H1 (cell line): ENCODE measurements around the gene ANKH. TPM values are rescaled to one million over a fixed set of nuclear protein-coding genes. Genes with fewer than 3 reads are reported as not detected.

ENCODE experiments used
- CTCF ChIA-PET: fragments of 300-600 bp; sonication (Branson Sonifier 250); formaldehyde crosslinking; loops from one replicate; lab custom pipeline; 2021; ENCODE audit not compliant: partially characterized antibody; lab: Charles Lee
- POLR2A ChIA-PET: fragments of 300-600 bp; sonication (Branson Sonifier 250); formaldehyde crosslinking; loops from one replicate; lab custom pipeline; 2021; ENCODE audit warnings: inconsistent platforms; ENCODE audit not compliant: partially characterized antibody; lab: Charles Lee
- DNase-seq, 2 experiments: peaks; one replicate each; pipeline versions ENCODE4 v3.0.0 to v3.0.0-alpha.2; 2010 to 2022; ENCODE audit warnings: low spot score in 2 of 2, low read depth in 1 of 2, mixed read lengths in 1 of 2
- FAIRE-seq: peaks from 2 replicates; lab custom pipeline; 2011; peaks lifted over from hg19 to GRCh38; lab: Jason Lieb, UNC
- H2AFZ ChIP-seq: 2 replicates; pipeline ENCODE4 v1.8.1; 2012; ENCODE audit warnings: low read length, inconsistent platforms
- H2AK5ac ChIP-seq: 2 replicates; pipeline ENCODE4 v1.6.1; 2013; ENCODE audit warnings: low read depth, low read length
- H2BK120ac ChIP-seq: replicated peaks from 2 replicates; pipeline ENCODE3; 2013; ENCODE audit warnings: low read depth, low read length, inconsistent platforms
- H2BK12ac ChIP-seq: 2 replicates; pipeline ENCODE4 v1.6.1; 2013; ENCODE audit warnings: low read depth, low read length
- H2BK15ac ChIP-seq: 2 replicates; pipeline ENCODE4 v1.6.1; 2013; ENCODE audit warnings: low read length
- H2BK20ac ChIP-seq: 2 replicates; pipeline ENCODE4 v1.6.1; 2013; ENCODE audit warnings: low read length
- H2BK5ac ChIP-seq: 2 replicates; pipeline ENCODE4 v1.6.1; 2013; ENCODE audit warnings: low read depth, low read length
- H3K14ac ChIP-seq: 2 replicates; pipeline ENCODE4 v1.6.1; 2013; ENCODE audit warnings: inconsistent platforms; ENCODE audit not compliant: insufficient read length
- H3K18ac ChIP-seq: 2 replicates; pipeline ENCODE4 v1.6.1; 2013; ENCODE audit warnings: low read length; ENCODE audit errors: extremely low read depth
- H3K23ac ChIP-seq: 2 replicates; pipeline ENCODE4 v1.6.1; 2013; ENCODE audit warnings: inconsistent platforms; ENCODE audit not compliant: insufficient read length
- H3K23me2 ChIP-seq: 2 replicates; pipeline ENCODE4 v1.6.1; 2013; ENCODE audit warnings: low read depth, low read length
- H3K27ac ChIP-seq: 2 replicates; pipeline ENCODE4 v1.6.1; 2011; ENCODE audit warnings: low read depth, low read length, inconsistent platforms
- H3K27me3 ChIP-seq, 4 experiments: replicated peaks in 1 of 4; 1 replicate in 1 of 4; 2 replicates in 3 of 4; pipeline versions ENCODE4 v1.6.1 to v1.8.1; 2011 to 2013; ENCODE audit warnings: low read length in 3 of 4, mild to moderate bottlenecking in 3 of 4, inconsistent platforms in 2 of 4, mixed read lengths in 2 of 4, moderate library complexity in 1 of 4; ENCODE audit not compliant: control insufficient read depth in 3 of 4, insufficient read depth in 3 of 4; ENCODE audit errors: extremely low read depth in 1 of 4
- H3K36me3 ChIP-seq, 4 experiments: 2 replicates each; pipeline versions ENCODE4 v1.6.1 to v1.8.1; 2011 to 2013; ENCODE audit warnings: mild to moderate bottlenecking in 4 of 4, low read length in 3 of 4, moderate library complexity in 2 of 4, control low read depth in 1 of 4, inconsistent platforms in 1 of 4; ENCODE audit not compliant: insufficient read depth in 4 of 4, control insufficient read depth in 2 of 4
- H3K4ac ChIP-seq: replicated peaks from 2 replicates; pipeline ENCODE3; 2013; ENCODE audit warnings: low read length, low read depth, mixed read lengths, inconsistent platforms; ENCODE audit not compliant: insufficient read length
- H3K4me1 ChIP-seq, 4 experiments: replicated peaks in 1 of 4; 1 replicate in 1 of 4; 2 replicates in 3 of 4; pipeline versions ENCODE4 v1.6.1 to v1.8.1; 2011 to 2013; ENCODE audit warnings: low read length in 3 of 4, inconsistent platforms in 2 of 4, mixed read lengths in 1 of 4; ENCODE audit not compliant: insufficient read depth in 4 of 4, control insufficient read depth in 3 of 4
- H3K4me2 ChIP-seq, 2 experiments: 2 replicates each; pipeline versions ENCODE4 v1.6.1 to v1.8.1; 2011 to 2013; ENCODE audit warnings: low read depth in 2 of 2, low read length in 2 of 2, control low read depth in 1 of 2, inconsistent platforms in 1 of 2, mild to moderate bottlenecking in 1 of 2; ENCODE audit not compliant: insufficient read depth in 1 of 2
- H3K4me3 ChIP-seq, 4 experiments: fragments of 200-600, 300-600 bp in 1 of 4; sonication (generic), shearing (Covaris generic), sonication (Bioruptor Twin) in 1 of 4; 2 replicates each; pipeline versions ENCODE4 v1.5.1 to v1.8.1; 2011 to 2016; ENCODE audit warnings: low read length in 4 of 4, low read depth in 3 of 4, control low read depth in 2 of 4, inconsistent platforms in 2 of 4, mild to moderate bottlenecking in 2 of 4, mixed read lengths in 1 of 4, moderate library complexity in 1 of 4; ENCODE audit not compliant: insufficient read depth in 2 of 4; ENCODE audit errors: extremely low read depth in 1 of 4
- H3K56ac ChIP-seq: replicated peaks from 2 replicates; pipeline ENCODE3; 2013; ENCODE audit warnings: low read depth, mild to moderate bottlenecking, mixed read lengths, low read length, inconsistent platforms; ENCODE audit not compliant: insufficient read length
- H3K79me1 ChIP-seq: 2 replicates; pipeline ENCODE4 v1.6.1; 2013; ENCODE audit warnings: low read depth, low read length, control low read depth
- H3K79me2 ChIP-seq, 2 experiments: 2 replicates each; pipeline versions ENCODE4 v1.6.1 to v1.8.1; 2012 to 2013; ENCODE audit warnings: low read length in 2 of 2, mild to moderate bottlenecking in 2 of 2, inconsistent platforms in 1 of 2; ENCODE audit not compliant: insufficient read depth in 2 of 2, control insufficient read depth in 1 of 2
- H3K9ac ChIP-seq, 4 experiments: replicated peaks in 1 of 4; 1 replicate in 1 of 4; 2 replicates in 3 of 4; pipeline versions ENCODE4 v1.6.1 to v1.8.1; 2011 to 2013; ENCODE audit warnings: low read depth in 3 of 4, low read length in 3 of 4, control low read depth in 2 of 4, mild to moderate bottlenecking in 2 of 4, moderate library complexity in 2 of 4, inconsistent platforms in 1 of 4; ENCODE audit errors: extremely low read depth in 1 of 4
- H3K9me3 ChIP-seq, 2 experiments: 2 replicates each; pipeline versions ENCODE4 v1.6.1 to v1.8.1; 2012 to 2013; ENCODE audit warnings: mild to moderate bottlenecking in 2 of 2, moderate library complexity in 2 of 2, control low read depth in 1 of 2, inconsistent platforms in 1 of 2, low read depth in 1 of 2, low read length in 1 of 2, mixed read lengths in 1 of 2; ENCODE audit not compliant: insufficient read depth in 2 of 2
- H4K20me1 ChIP-seq, 2 experiments: replicated peaks in 1 of 2; 2 replicates each; pipeline versions ENCODE3 to v1.8.1; 2011 to 2013; ENCODE audit warnings: inconsistent platforms in 2 of 2, low read length in 2 of 2, mild to moderate bottlenecking in 1 of 2; ENCODE audit not compliant: insufficient read depth in 2 of 2, control insufficient read depth in 1 of 2
- H4K5ac ChIP-seq: 2 replicates; pipeline ENCODE4 v1.6.1; 2013; ENCODE audit warnings: low read length, low read depth, mixed read lengths, inconsistent platforms; ENCODE audit not compliant: insufficient read length
- H4K8ac ChIP-seq: 2 replicates; pipeline ENCODE4 v1.8.0; 2013; ENCODE audit warnings: mild to moderate bottlenecking, moderate library complexity, low read length, inconsistent platforms; ENCODE audit not compliant: insufficient read depth; ENCODE audit errors: extremely low read depth
- H4K91ac ChIP-seq: replicated peaks from 2 replicates; pipeline ENCODE3; 2013; ENCODE audit warnings: low read length, mixed read lengths, inconsistent platforms; ENCODE audit not compliant: insufficient read length
- ASH2L ChIP-seq: fragments of 200-600, 300-600 bp; sonication (generic); IDR thresholded peaks from one replicate; pipeline ENCODE4 v1.7.1; 2017; ENCODE audit warnings: low read length
- BACH1 ChIP-seq: IDR thresholded peaks from 2 replicates; pipeline ENCODE4 v1.6.1; 2012; ENCODE audit warnings: low read length, improper control_type of control experiment
- CBX8 ChIP-seq: fragments of 300-800, 300-1000 bp; sonication (generic); IDR thresholded peaks from 2 replicates; pipeline ENCODE4 v1.7.1; 2016; ENCODE audit warnings: low read depth, low read length, borderline replicate concordance
- CHD2 ChIP-seq: IDR thresholded peaks from 2 replicates; pipeline ENCODE4 v1.6.1; 2012; ENCODE audit warnings: low read length, improper control_type of control experiment
- EZH2 ChIP-seq: fragments of 200-600 bp; sonication (generic); IDR thresholded peaks from 2 replicates; pipeline ENCODE4 v1.7.1; 2012; ENCODE audit warnings: low read depth, mild to moderate bottlenecking, moderate library complexity, low read length, inconsistent platforms; ENCODE audit not compliant: severe bottlenecking
- GABPA ChIP-seq: IDR thresholded peaks from 2 replicates; pipeline ENCODE4 v1.6.1; 2011; ENCODE audit warnings: mild to moderate bottlenecking, low read length, moderate library complexity, borderline replicate concordance; ENCODE audit not compliant: insufficient read depth
- HDAC2 ChIP-seq, 2 experiments: fragments of 300-600 bp in 1 of 2; sonication (generic) in 1 of 2; IDR thresholded peaks; 2 replicates each; pipeline ENCODE4 v1.6.1; 2011 to 2012; ENCODE audit warnings: low read depth in 2 of 2, low read length in 2 of 2, mild to moderate bottlenecking in 2 of 2, moderate library complexity in 2 of 2, borderline replicate concordance in 1 of 2, inconsistent platforms in 1 of 2
- MAFK ChIP-seq: IDR thresholded peaks from 2 replicates; pipeline ENCODE4 v1.6.1; 2012; ENCODE audit warnings: low read depth, mild to moderate bottlenecking, improper control_type of control experiment, low read length
- RFX5 ChIP-seq: IDR thresholded peaks from 2 replicates; pipeline ENCODE4 v1.6.1; 2011; ENCODE audit warnings: low read depth, low read length, improper control_type of control experiment, borderline replicate concordance
- SIN3A ChIP-seq, 2 experiments: IDR thresholded peaks in 1 of 2; conservative IDR thresholded peaks in 1 of 2; 2 replicates each; pipeline ENCODE4 v1.6.1; 2011 to 2012; ENCODE audit warnings: low read length in 2 of 2, improper control_type of control experiment in 1 of 2, low read depth in 1 of 2, mild to moderate bottlenecking in 1 of 2
- SIX5 ChIP-seq: IDR thresholded peaks from 2 replicates; pipeline ENCODE4 v1.6.1; 2011; ENCODE audit warnings: mild to moderate bottlenecking, low read depth, low read length
- TBP ChIP-seq: IDR thresholded peaks from 2 replicates; pipeline ENCODE4 v1.6.1; 2011; ENCODE audit warnings: low read depth, low read length, improper control_type of control experiment
- TEAD4 ChIP-seq: IDR thresholded peaks from 2 replicates; pipeline ENCODE4 v1.6.1; 2012; ENCODE audit warnings: low read depth, low read length, inconsistent platforms, mixed read lengths
- ZNF274 ChIP-seq: IDR thresholded peaks from 2 replicates; pipeline ENCODE4 v1.7.0; 2012; ENCODE audit warnings: low read length, borderline replicate concordance; ENCODE audit errors: extremely low read depth
- WGBS, 2 experiments: shearing (Covaris generic) in 1 of 2; methylation state at CpG; one replicate each; pipeline versions ENCODE4 v1.1.6 to v1.1.7; 2013 to 2015; ENCODE audit warnings: low lambda C conversion rate in 2 of 2, mixed read lengths in 2 of 2, inconsistent platforms in 1 of 2, low coverage in 1 of 2, missing lambda C conversion rate in 1 of 2; ENCODE audit not compliant: insufficient replicate concordance in 2 of 2, insufficient coverage in 1 of 2, insufficient read length in 1 of 2; ENCODE audit errors: extremely low coverage in 1 of 2, missing lambda C conversion rate in 1 of 2; 5-methylcytosine and 5-hydroxymethylcytosine counted together
- polyA plus RNA-seq, 7 experiments: library from polyadenylated mRNA; depleted of rRNA in 3 of 7; stranded (reverse) in 5 of 7; unstranded in 2 of 7; fragments of >200 nt in 5 of 7; fragments of 200-250 nt in 2 of 7; gene quantifications; 1 replicate in 5 of 7; 2 replicates in 1 of 7; 4 replicates in 1 of 7; pipeline versions ENCODE4 v1.2.1 to v1.2.3, GENCODE V29; 2011 to 2013; ENCODE audit warnings: missing spikeins in 2 of 7, mixed read lengths in 2 of 7
- total RNA-seq: library from RNA; stranded (reverse); fragmentation: NEBNext Ultra II Directional; extraction: Animal tissue kit (Norgen Biotek cat#: 25700); gene quantifications from 2 replicates; pipeline ENCODE4 v1.2.1, GENCODE V29; 2021

The ANKH gene
- total and polyA plus RNA-seq, 2 of the 8 experiments (the other 6 are each of a cell fraction or from before 2014, with no cell fraction given), result 5.3 to 13.0 TPM

DNA sequence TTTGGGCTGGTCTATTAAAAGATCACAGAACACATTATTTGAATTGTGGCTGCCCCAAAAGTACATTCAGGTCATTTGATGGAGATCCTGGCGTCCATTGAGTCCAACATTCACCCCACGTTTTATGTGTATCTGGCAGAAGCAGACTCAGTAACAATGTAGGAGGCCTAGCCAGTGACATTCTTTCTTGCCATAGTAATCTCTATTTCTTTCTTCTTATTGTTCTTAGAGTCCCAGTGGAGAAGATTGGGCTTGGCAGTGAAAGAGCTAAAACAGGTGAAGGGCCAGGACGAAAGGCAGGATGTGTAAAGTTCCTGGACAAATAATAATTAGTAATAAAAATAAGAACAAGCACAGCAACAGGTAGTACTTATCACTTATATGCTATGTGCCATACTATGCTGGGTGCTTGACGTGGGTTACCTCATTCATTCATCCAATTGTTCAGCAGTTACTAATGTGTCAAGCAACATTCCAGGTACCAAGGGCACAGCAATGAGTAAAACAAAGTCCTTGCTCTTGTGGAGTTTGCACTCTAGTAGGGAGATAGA, 12.6 kb upstream of the ANKH start:
- 86% methylated on average over 4 of the region's 4 CpGs; no CpG with 5 or more reads in 1 of the 2 experiments for WGBS, 2 experiments
- Histone ChIP-seq H3K36me3 (no peaks in the 10 kb centered on the region), H3K79me1 (no peaks in the 10 kb centered on the region), H3K79me2 (no peaks in the 10 kb centered on the region), H4K20me1 (no peaks in the 10 kb centered on the region), H3K4me3 (no peak overlapping the region), H2AK5ac (no peak overlapping the region), H2BK5ac (no peak overlapping the region), H3K27ac (no peak overlapping the region), H4K5ac (no peak overlapping the region), H3K9ac (no peak overlapping the region), H3K9me3 (no peaks in the 10 kb centered on the region), H4K8ac (no peak overlapping the region), H2BK120ac (no peak overlapping the region), H2AFZ (no peak overlapping the region), H3K23ac (no peak overlapping the region), H3K4me2 (no peak overlapping the region), H3K4ac (no peak overlapping the region), H2BK20ac (no peak overlapping the region), H2BK12ac (no peak overlapping the region), H3K27me3 (no peaks in the 10 kb centered on the region), H2BK15ac (no peak overlapping the region), H3K4me1 (no peaks in the 10 kb centered on the region), H3K23me2 (no peaks in the 10 kb centered on the region), H3K14ac (no peak overlapping the region), H3K56ac (no peak overlapping the region), H3K18ac (no peak overlapping the region), H4K91ac (no peak overlapping the region)
- DNase-seq, result no peak
- CTCF ChIA-PET, result no interaction called here
- TF ChIP-seq CHD2 (no peak), TEAD4 (no peak), SIN3A (conservative IDR thresholded peaks at IDR 0.05 in 1 of 2, IDR thresholded peaks at IDR 0.05 in 1 of 2; ENCODE audit: low read depth in 1 of 2, low read length in 2 of 2) (no peak), RFX5 (no peak), GABPA (no peak), TBP (no peak), ASH2L (no peak), MAFK (no peak), CBX8 (no peak), BACH1 (no peak), SIX5 (no peak), HDAC2 (IDR thresholded peaks at IDR 0.05; ENCODE audit: borderline replicate concordance in 1 of 2, low read depth in 2 of 2, low read length in 2 of 2) (no peak), EZH2 (no peak), ZNF274 (no peak)
- no peak for FAIRE-seq
- POLR2A ChIA-PET, result no interaction called here
